Lower leg skin (tissue), 4 donors: ENCODE results near the gene ANKH. TPM values are rescaled to one million over a fixed set of nuclear protein-coding genes. Genes with fewer than 3 reads are reported as not detected.

Source experiments
- DNase-seq, 2 donors: peaks; one replicate each; pipeline ENCODE4 v3.0.0-alpha.2; 2019; ENCODE audit warnings: low spot score in 2 of 2
- H3K4me3 ChIP-seq: fragments of 200-600 bp; sonication (generic); 2 replicates; pipeline ENCODE4 v1.5.1; 2017; ENCODE audit warnings: mild to moderate bottlenecking, low read depth; ENCODE audit not compliant: poor library complexity, severe bottlenecking
- CTCF ChIP-seq, 3 donors: fragments of 450-650 bp; IDR thresholded peaks; one replicate each; pipeline ENCODE4 v1.5.1; 2016; ENCODE audit warnings: antibody characterized with exemption in 3 of 3, mild to moderate bottlenecking in 3 of 3, moderate library complexity in 2 of 3
- POLR2A ChIP-seq, 2 donors: fragments of 450-650 bp; IDR thresholded peaks; one replicate each; pipeline ENCODE4 v1.6.1; 2016 to 2017; ENCODE audit warnings: antibody characterized with exemption in 2 of 2, mild to moderate bottlenecking in 1 of 2, moderate library complexity in 1 of 2
- WGBS, 2 donors: methylation state at CpG; one replicate each; pipeline ENCODE4 v1.1.5; 2018; 5-methylcytosine and 5-hydroxymethylcytosine counted together
- intact Hi-C: fragments of 100-400 bp; cut with DNase I; formaldehyde crosslinking; loops from one replicate; pipeline ENCODE4 v1.15.0; 2023; ENCODE audit warnings: low total_unique reads
- total RNA-seq, 4 donors: library from RNA; depleted of rRNA; stranded (reverse); fragments of >200 nt; gene quantifications; one replicate each; pipeline ENCODE4 v1.1.0, GENCODE V29; 2016

The ANKH gene
- total RNA-seq, 4 donors from 2014 or later = 44.0 to 84.8 (median 67.9) TPM

GRCh38 chr5:14902826-14903560, 31.4 kb upstream of the ANKH start:
- TF ChIP-seq POLR2A (IDR thresholded peaks at IDR 0.05) = no peak
- no peak overlapping the region for H3K4me3 ChIP-seq
- DNase-seq = no peak
- intact Hi-C loops = no loop called here
- WGBS, 2 donors = 62 to 68% methylated on average over 14 of the region's 14 CpGs

- 59 to 69% methylated on average over 7 of the region's 7 CpGs for WGBS, 2 donors
- DNase-seq = peak in 1 of 2 donors; percentile 26
- no peak for TF ChIP-seq POLR2A (IDR thresholded peaks at IDR 0.05)
- no peak for TF ChIP-seq CTCF (IDR thresholded peaks at IDR 0.05)
- intact Hi-C loops = no loop called here
- no peak overlapping the region for H3K4me3 ChIP-seq
Measured at GRCh38 chr5:14901462-14902051, 30.0 kb upstream of the ANKH start.

GRCh38 chr5:14900693-14901461, 29.3 kb upstream of the ANKH start:
- 50 to 55% methylated on average over 9 of the region's 9 CpGs for whole genome bisulfite sequencing, 2 donors
- H3K4me3 ChIP-seq = no peak overlapping the region
- TF ChIP-seq CTCF (IDR thresholded peaks at IDR 0.05) = no peak
- TF ChIP-seq POLR2A (IDR thresholded peaks at IDR 0.05) = no peak
- intact Hi-C loops = no loop called here
- peak in 1 of 2 donors; percentile 47 for DNase-seq

GRCh38 chr5:14896131-14896530, 24.6 kb upstream of the ANKH start:
- TF ChIP-seq POLR2A (IDR thresholded peaks at IDR 0.05) (no peak), CTCF (IDR thresholded peaks at IDR 0.05) (no peak)

GRCh38 chr5:14895301-14895700, 23.7 kb upstream of the ANKH start:
- 86 to 89% methylated on average over 6 of the region's 6 CpGs for WGBS, 2 donors
- no peak overlapping the region for H3K4me3 ChIP-seq
- TF ChIP-seq POLR2A (IDR thresholded peaks at IDR 0.05) = no peak
- no peak for TF ChIP-seq CTCF (IDR thresholded peaks at IDR 0.05)
- no peak for DNase-seq
- intact Hi-C loops = no loop called here

More at GRCh38 chr5:14896131-14896530, 24.6 kb upstream of the ANKH start:
- no peak for DNase-seq
- H3K4me3 ChIP-seq = no peak overlapping the region
- intact Hi-C loops = no loop called here
- 86 to 91% methylated on average over 7 of the region's 7 CpGs for WGBS, 2 donors

GRCh38 chr5:14894748-14895147, 23.2 kb upstream of the ANKH start:
- TF ChIP-seq CTCF (IDR thresholded peaks at IDR 0.05) (no peak), POLR2A (IDR thresholded peaks at IDR 0.05) (no peak)
- 83 to 87% methylated on average over 3 of the region's 3 CpGs for WGBS, 2 donors
- intact Hi-C loops = no loop called here
- no peak overlapping the region for H3K4me3 ChIP-seq
- no peak for DNase-seq
